SIG-M5 treated with dmso at 0.1 percent for 504 hours (cell line): Measurements from ENCODE around the gene RNASET2.
"Not testable (repeated sequence)": the region's sequence is repeated elsewhere in the genome, so short reads cannot be mapped to it uniquely, and the experiment has no call there.

Source experiments
- DNase-seq: peaks from one replicate; lab custom pipeline; 2025; ENCODE audit not compliant: unreplicated experiment; lab: John Stamatoyannopoulos, UW

Gene RNASET2

DNA sequence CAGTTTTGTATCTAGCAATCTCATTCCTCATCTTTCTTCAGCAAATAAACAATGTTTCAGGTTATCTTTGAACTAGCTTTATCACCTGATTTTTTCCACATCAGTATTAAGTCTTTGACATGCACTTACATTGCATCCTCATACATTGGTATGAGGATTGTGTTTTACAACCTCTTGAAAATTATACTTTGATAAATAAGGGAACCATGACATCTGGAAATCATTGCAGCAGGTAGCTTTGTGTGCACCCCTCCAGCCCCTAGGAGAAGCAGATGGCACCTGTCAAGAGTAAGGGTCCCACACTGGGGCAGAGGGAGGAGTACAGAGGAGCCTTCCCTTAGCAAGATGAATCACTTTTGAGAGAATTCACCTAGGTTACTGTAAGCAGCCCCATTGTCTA is 13.7 kb upstream of the RNASET2 start:
- DNase-seq, result no peak

DNA sequence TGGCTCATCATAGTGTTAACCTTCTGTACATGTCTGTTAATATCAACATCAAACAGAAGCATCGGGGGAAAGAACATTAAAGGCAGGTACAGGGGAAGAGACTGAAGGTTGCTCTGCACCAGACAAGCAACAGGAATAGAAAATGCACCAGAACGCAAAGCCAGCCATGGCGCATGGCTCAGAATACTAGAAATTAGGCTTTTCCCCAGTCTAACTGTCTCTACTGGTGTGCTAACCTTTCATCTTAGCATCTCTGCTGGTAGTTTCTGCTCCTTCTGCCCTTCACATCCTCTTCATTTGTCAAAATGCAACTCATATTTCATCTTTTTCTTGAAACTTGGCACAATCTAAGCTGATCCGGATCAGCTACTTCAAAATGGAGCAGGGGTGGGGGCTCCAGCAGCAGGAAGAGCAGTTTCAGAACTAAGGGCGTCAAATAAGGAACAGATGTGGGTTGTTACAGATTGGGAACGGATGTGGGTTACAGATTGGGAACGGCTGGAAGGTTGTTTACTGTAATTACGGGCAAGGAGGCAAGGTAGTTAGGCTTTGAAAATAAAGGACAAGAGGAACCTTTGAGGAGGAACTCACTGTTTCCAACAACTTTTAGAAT is 13.1 kb upstream of the RNASET2 start:
- no peak for DNase-seq

DNA sequence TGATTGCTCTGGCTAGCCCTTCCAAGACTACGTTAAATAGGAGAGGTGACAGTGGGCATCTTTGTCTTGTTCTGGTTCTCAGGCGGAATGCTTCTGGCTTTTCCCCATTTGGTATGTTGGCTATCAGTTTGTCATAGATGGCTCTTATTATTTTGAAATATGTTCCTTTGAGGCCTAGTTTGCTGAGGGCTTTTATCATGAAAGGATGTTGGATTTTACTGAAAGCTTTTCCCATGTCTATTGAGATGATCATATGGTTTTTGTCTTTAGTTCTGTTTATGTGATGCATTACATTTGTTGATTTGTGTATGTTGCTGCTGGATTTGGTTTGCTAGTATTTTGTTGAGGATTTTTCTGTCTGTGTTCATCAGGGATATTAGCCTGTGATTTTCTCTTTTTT is 9.9 kb upstream of the RNASET2 start:
- no peak for DNase-seq

DNA sequence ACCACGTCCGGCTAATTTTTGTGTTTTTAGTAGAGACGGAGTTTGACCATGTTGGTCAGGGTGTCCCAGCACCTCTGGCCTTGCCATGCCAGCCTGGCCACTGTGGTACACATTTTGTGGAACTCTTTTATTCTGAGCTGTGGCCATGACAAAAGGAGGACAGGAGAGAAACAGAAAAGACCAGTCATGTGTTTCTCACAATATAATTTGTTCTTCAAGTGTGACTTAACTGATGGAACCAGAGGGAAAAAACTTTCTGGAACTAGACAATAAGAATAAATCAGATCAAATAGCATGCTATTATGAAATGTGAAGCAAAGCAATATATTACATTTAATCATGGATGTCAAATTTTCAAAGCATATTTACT is 4.2 kb upstream of the RNASET2 start:
- no peak for DNase-seq

DNA sequence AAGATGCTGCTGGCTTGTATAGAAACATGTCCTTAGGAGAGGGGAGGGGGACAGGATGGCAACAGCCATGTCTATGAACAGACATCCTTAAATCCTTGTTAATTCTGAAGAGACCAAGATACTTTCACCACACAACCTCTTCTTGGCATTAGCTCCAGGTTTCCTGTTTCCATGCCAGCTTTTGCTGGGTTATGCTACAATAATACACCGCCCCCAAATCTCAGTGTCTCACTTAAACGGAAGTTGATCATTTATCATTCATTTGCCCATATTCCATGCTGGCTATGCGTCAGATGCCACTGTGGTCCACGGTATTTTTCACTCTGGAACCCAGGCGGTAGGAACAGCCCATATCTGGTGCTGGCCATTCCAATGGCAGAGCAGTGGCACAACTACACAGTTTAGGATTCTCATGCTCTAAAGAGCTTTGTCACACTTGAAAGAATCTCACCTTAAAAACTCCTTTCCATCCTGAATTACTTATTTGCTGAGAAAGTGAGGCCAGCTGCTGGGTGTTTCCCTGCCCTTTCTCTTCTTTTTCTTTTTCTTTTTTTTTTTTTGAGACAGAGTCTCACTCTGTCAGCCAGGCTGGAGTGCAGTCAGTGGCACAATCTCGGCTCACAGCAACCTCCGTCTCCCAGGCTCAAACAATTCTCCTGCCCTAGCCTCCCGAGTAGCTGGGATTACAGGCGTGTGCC is 3.7 kb upstream of the RNASET2 start:
- DNase-seq, result no peak

DNA sequence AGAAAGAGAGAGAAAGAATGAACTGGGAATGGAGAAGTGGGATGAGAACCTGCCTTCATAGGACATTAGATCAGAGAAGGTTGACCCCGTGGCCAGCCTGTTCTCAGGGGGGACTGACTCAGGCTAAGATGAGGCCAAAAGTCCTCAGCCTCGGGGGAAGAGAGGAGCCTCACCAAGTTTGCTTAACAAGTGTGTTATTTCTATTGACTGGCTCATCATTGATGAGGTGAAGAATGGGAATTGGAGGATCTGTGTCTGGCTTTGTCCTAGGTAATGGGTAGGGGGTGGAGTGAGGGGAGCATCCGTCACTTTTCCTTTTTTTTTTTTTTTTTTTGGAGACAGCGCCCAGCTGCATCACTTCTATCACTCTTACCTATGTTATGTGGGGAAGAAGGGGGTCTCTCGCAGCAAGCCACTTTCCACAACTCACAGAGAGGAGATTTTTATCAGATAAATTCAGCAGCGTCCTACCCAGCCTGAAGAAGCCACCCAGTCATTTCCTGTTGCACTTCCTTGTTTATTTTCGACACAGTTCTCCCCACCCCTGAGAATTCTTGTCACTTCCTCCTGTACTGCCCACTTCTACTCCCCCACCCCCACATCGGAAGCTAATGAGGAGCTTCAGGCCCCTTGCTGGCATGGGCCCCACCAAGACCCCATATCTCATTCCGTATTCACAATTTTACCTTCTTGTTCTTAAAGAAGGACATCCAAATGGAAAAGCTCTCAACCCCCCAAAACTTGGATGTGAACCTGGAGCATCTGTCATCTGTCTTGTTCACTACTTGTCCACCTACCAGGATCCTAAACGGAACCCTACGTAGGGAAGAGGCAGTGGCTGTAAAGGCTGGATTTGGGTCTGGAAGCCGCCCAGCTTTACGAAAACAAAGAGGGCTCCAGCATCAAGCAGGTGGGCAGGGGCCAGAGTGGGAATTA is 2.8 kb upstream of the RNASET2 start:
- peak; percentile 79 for DNase-seq

DNA sequence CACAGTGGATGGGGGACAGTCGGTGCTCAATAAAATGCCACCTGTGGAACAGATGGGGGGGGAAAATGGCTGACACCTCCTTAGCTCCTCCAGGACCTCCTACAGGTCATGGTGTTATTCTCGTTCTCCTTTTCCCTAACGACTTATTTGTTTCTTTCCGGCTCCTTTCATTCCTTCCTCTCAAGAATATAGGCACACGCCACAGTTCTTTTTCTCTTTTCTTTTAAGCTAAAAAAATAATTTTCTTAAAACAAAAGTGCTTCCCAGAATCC is 1.4 kb upstream of the RNASET2 start:
- DNase-seq, result no peak

DNA sequence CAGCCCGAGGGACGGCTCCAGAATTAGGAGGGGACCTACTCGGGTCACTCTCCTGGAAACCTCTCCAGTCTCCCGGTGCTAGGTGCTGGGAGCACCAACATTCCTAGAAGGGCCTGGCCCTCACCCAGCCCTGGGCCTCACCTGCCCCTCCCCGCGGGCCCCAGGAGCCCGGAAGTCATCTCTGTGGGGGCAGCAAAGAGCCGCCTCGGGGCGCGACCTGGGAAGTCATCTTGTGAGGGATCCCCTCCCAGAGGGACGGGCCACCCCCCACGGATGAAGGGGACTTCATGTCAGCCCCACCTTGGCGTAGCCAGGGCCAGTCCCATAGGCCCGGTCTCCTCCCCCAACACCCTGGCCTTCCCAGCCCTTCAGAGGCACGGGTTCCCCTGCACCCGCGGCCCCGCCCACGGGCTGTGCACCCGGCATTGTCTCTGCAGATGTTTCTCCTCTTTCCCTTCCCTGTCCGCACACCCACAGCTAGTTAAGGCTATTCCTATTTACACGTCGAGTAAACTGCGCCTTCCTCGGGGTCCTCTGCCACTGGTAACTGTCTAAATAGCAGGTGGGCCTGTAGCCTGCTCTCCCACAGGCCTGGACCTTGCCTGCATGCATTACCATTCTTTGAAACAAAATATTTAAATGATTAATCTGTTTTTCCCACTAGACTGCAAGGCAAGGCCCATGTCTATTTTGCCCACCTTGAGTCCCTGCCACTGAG is 896 bp upstream of the RNASET2 start:
- DNase-seq, result peak; percentile 62

DNA sequence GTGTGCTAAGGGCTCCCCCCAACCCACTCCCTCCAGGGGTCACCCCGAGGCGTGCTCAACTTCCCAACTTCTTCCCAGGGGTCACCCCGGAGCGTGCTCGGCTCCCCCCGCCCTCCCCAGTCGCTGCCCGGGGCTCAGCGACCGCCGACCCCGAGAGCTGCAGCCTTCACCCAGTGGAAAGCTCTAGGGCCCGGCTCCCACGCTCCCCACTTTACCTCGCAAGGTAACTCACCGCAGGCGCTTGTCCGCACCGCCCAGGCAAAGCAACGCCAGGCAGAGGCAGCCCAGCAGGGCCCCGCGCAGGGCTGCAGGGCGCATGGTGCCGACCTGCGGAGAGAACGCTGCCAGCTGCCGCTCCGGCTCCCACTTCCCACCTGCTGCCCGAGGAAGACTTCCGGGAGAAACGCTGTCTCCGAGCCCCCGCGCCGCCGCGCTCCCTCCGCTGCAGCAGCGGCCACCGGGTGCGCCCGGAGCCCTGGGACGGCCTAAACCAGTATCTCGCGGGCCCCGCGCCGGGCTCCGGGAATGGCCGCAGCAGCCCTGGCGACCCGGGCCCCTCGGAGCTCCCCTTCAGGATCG is 396 bp downstream of the RNASET2 start:
- DNase-seq, result peak; percentile 23

DNA sequence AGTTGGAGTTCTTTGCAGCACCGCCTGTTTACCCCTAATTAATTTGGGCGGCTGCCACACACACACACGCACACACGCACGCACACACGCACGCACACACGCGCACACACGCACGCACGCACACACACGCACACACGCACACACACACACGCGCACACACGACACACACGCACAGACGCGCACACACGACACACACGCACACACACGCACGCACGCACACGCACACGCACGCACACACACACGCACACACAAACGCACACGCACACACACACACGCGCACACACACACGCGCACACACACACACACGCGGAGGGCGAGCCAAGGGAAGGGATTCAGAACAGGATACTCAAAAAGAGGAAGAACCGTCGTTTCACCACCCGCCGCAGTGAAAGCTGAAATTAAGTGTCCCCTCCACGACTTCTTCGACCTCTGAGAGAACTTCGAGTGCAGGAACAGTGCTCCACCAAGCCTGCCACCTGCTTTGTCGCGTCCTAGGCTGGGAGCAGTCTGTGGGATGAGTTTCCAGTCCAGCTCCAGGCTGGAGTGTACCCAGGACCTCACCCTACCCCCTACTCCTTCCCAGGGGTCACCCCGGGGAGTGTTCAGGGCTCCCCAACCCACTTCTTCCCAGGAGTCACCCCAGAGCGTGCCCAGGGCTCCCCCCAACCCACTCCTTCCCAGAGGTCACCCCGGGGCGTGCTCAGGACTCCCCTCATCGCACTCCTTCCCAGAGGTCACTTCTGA is 1.1 kb downstream of the RNASET2 start:
- DNase-seq, result peak; percentile 90

DNA sequence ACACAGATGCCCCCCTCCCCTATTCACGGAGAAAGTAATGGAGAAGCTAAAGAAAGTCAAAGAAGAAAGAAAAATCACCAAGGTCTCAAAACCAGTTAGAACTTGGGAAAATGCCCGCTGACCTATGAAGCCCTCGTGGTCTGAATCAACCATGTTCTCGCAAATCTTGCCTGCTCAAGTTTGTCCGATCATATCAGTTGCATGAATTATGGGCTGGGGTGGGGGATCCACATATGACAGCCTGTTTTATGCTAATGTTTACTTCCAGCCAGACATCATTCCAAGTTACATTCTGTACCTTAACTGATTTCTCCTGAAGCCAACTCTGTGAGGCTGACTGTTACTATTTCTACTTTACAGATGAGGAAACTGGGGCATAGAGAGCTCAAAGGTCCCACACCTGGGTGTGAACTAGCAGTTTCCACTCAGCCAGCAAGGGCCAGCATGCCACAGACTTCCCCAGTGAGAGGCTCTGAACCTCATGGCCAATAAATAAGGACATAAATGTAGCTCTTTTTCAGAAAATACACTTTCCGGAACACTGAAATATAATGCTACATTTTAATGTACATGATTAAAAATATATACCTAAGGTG is 2.1 kb downstream of the RNASET2 start:
- no peak for DNase-seq

DNA sequence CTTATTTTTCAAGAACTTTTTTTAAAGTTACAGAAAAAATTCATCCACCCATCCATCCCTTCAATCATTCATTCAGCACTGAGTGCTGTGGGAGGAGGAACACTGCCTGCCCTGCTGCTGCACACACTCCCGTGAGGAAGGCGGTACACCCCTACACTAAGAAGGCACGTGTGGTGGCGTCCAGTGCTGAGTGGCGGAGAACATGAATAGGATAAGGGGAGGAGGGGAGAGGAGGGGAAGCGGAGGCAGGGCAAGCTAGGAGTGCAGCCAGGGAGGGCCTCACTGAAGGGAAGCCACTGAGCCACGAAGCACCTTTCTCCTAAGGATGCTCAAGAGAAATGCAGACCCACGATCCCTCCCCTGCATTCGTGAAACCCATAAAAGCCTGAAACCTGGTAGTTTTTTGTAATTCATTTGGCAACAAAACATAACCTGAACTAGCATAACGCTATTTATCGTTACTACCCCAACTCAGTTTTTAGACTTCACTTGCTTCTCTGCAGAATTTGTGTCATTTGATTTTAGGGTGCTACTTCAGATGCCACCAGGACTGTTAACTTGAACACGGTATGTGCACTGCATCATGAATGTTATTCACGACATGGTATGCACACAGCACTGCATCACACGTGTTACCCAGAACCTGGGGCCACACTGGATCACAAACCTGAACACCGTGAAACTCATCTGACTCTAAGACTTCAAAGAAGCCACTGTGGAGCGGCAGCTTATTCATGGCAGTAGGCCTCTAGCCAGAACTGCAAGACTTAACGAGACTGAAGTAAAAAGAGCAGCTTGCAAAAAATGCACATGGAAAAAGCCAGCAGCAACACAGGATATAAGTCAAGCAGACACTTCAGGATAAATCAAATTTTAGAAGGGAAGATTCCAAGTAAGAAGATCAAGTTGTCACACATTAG is 3.5 kb downstream of the RNASET2 start:
- no peak for DNase-seq

DNA sequence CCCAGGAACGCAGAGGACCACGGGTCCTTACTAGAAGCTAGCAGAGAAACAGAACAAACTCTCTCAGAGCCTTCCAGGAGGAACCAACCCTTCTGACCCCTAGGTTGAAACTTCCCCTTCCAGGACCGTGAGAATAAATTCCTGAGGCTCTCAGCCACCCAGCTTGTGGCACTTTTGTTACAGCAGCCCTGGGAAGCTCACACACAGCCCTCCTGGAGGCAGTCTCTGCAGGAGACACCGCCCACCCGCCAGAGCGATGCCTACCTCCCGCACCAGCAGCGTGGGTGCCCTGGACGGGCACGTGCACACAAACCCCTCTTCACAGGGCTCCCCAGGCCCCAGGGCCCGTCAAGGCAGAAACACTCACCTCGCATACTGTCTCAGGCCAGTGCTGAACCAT is 4.2 kb downstream of the RNASET2 start:
- no peak for DNase-seq

DNA sequence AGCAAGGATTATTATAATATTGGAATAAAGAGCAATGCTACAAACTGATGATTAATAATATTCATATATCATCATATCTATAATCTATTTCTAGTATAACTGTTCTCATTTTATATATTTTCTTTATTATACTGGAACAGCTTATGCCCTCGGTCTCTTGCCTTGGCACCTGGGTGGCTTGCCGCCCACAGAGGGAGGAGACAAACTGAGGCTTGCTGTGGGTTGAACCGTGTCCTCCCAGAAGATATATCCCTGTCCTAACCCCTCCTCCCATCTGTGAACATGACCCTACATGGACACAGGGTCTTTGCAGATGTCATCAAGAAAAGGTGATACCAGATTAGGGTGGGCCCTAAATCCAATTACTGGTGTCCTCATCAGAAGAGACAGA is 4.7 kb downstream of the RNASET2 start:
- DNase-seq, result no peak

DNA sequence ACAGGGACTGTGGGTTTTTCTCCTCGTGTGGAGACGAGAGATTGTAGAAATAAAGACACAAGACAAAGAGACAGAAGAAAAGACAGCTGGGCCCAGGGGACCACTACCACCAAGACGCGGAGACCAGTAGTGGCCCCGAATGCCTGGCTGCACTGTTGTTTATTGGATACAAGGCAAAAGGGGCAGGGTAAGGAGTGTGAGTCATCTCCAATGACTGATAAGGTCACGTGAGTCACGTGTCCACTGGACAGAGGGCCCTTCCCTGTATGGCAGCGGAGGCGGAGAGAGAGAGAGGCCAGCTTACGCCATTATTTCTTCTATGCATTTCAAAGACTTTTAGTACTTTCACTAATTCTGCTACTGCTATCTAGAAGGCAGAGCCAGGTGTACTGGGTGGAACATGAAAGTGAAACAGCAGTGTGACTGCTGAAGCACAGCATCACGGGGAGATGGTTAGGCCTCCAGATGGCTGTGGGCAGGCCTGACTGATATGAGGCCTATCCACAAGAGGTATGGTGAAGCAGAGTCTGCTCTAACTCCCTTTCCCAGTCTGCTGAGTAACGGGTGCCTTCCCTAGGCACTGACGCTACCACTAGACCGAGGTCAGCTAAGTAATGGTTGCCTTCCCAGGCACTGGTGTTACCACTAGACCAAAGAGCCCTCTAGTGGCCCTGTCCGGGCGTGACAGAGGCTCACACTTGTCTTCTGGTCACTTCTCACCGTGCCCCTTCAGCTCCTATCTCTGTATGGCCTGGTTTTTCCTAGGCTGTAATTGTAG is 5.3 kb downstream of the RNASET2 start:
- not testable (repeated sequence) for DNase-seq

DNA sequence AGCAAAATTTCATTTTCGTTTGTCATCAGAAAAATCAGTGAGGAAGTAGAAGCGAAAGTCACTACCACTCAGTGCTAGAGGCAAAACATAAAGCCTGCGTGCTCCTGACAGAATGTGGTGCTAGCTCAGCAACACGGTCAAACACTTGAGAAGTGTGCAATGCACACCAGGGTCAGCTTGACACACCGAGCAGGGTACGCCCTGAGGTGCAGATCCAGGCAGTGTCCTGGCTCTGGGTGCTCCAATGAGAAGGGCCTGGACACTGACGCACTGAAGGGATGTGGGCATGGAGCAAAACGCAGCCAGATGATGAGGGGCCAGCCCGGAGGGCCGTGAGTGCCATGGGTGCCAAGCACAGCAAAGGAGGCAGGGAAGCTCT is 5.9 kb downstream of the RNASET2 start:
- DNase-seq, result no peak

DNA sequence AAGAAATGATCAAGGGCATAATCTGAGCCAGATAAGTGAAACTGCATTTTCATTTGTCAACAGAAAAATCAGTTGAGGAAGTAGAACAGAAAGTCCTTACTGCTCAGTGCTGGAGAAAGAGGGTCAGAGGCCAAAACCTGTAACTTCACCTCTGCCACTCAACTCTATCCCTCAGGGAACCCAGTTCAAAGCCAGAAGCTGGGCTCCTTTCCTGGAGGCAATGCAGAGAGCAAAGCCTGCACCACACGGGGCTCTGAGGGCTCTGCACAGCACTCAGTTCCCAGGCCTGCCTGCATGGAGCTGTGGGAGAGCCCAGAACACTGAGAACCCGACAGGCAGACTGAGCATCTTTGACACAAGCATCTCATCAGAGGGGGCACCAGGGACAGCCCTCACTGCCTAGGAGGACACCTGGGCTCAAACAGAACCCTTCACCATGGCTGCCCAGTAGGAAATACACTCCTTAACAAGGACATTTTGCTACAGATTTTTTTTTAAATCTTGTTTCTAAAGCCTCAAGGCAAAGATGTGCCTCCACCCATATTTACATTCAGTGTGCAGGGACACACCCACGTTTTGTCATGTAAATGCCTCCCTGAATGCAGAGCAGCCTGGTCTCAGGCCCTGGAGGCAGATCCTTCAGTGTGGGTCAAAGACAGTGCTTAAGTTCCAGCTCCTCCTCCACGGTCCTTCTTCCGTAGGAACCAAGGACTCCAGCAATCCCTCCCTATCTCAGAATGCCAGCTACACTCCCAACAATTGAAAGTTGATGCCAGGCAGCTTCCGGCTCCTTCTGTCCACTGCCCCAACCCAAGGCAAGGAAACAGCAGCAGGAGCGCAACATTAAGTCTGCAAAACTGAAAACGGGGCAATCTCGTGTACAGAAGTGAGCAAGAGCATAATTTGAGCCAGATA is 6.6 kb downstream of the RNASET2 start:
- DNase-seq, result peak; percentile 6
